ENCODE data around the gene PFN1. TPM values are rescaled to one million over a fixed set of nuclear protein-coding genes. Genes with fewer than 3 reads are reported as not detected.

The PFN1 gene
- total RNA-seq, 1 experiment from 2014 or later = 1,026 TPM

DNA sequence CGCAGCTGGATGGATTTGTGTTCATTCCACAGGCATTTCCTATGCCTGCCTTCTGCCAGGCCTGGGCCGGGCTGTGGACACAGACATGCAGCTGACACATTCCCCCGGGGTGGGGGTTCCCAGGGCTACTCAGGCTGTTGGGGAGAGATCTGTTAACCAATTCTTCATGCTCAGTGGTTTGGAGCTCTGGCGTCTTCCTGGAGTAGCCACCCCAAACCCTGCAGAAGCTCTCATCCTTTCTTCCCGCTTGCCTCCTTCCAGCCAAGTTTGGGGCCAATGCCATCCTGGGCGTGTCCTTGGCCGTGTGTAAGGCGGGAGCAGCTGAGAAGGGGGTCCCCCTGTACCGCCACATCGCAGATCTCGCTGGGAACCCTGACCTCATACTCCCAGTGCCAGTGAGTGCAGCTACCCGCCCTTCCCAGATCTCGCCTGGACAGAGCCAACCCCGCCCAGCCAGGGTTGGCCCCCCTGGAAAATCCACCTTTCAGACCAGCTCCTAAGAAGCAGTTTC is 5.2 kb upstream of the PFN1 start:
- ChIA-PET CTCF (no interaction called here), POLR2A (ENCODE audit: low non-redundant PET) (no interaction called here)
- H3K9me3 ChIP-seq (ENCODE audit: low read depth, low read length, poor library complexity, severe bottlenecking) = no peaks in the 10 kb centered on the region
- intact Hi-C loops (cut with micrococcal nuclease; ENCODE audit: unreplicated experiment) = no loop called here
- H3K27ac ChIP-seq (ENCODE audit: low read depth, low read length, poor library complexity, severe bottlenecking) = no peak overlapping the region
- BruUV-seq (replicated peaks) = no TSS peak
- TF ChIP-seq, protein P1, sequence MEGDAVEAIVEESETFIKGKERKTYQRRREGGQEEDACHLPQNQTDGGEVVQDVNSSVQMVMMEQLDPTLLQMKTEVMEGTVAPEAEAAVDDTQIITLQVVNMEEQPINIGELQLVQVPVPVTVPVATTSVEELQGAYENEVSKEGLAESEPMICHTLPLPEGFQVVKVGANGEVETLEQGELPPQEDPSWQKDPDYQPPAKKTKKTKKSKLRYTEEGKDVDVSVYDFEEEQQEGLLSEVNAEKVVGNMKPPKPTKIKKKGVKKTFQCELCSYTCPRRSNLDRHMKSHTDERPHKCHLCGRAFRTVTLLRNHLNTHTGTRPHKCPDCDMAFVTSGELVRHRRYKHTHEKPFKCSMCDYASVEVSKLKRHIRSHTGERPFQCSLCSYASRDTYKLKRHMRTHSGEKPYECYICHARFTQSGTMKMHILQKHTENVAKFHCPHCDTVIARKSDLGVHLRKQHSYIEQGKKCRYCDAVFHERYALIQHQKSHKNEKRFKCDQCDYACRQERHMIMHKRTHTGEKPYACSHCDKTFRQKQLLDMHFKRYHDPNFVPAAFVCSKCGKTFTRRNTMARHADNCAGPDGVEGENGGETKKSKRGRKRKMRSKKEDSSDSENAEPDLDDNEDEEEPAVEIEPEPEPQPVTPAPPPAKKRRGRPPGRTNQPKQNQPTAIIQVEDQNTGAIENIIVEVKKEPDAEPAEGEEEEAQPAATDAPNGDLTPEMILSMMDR (conservative IDR thresholded peaks at IDR 0.05; ENCODE audit: low read depth, low read length) = no peak
- no peak for TF ChIP-seq EZH2 (IDR thresholded peaks at IDR 0.05; ENCODE audit: borderline replicate concordance, low read depth, low read length, poor library complexity, severe bottlenecking)
- peaks cover 9% of the 10 kb centered on the region for H3K4me1 ChIP-seq (ENCODE audit: insufficient read depth, low read length, poor library complexity, severe bottlenecking)
- no peaks in the 10 kb centered on the region for H3K36me3 ChIP-seq (ENCODE audit: insufficient read depth, low read length, poor library complexity, severe bottlenecking)
- H3K4me3 ChIP-seq (ENCODE audit: low read depth, low read length, poor library complexity, severe bottlenecking) = no peak overlapping the region
- no peak for DNase-seq (ENCODE audit: low spot score)
- no peaks in the 10 kb centered on the region for H3K27me3 ChIP-seq (replicated peaks; ENCODE audit: insufficient read depth, low read depth, low read length, poor library complexity)

GRCh38 chr17:4951486-4951885 is 3.2 kb upstream of the PFN1 start:
- intact Hi-C loops (cut with micrococcal nuclease; ENCODE audit: unreplicated experiment) = no loop called here
- no TSS peak for BruUV-seq (replicated peaks)

GRCh38 chr17:4950746-4951204 is 2.4 kb upstream of the PFN1 start, which contains the start of gene ENO3:
Gene ENO3, plus strand, starts transcription at chr17:4951119. Its CDS starts 711 bp downstream, at chr17:4951830.
- CTCF ChIA-PET = no interaction called here
- TF ChIP-seq, protein P1 (conservative IDR thresholded peaks at IDR 0.05; ENCODE audit: low read depth, low read length) = no peak
- no peak for TF ChIP-seq EZH2 (IDR thresholded peaks at IDR 0.05; ENCODE audit: borderline replicate concordance, low read depth, low read length, poor library complexity, severe bottlenecking)

More at GRCh38 chr17:4951486-4951885, 3.2 kb upstream of the PFN1 start:
- no peak for DNase-seq (ENCODE audit: low spot score)
- TF ChIP-seq, protein P1 (conservative IDR thresholded peaks at IDR 0.05; ENCODE audit: low read depth, low read length) = no peak
- TF ChIP-seq EZH2 (IDR thresholded peaks at IDR 0.05; ENCODE audit: borderline replicate concordance, low read depth, low read length, poor library complexity, severe bottlenecking) = no peak
- CTCF ChIA-PET = no interaction called here
- peaks cover 13% of the 10 kb centered on the region for H3K4me1 ChIP-seq (ENCODE audit: insufficient read depth, low read length, poor library complexity, severe bottlenecking)
- no peak overlapping the region for H3K4me3 ChIP-seq (ENCODE audit: low read depth, low read length, poor library complexity, severe bottlenecking)
- POLR2A ChIA-PET (ENCODE audit: low non-redundant PET) = interaction anchor here (0.6 kb wide), 1 partner anchor 16 kb away, joined by 3 read pairs; the partner anchor contains the start of gene SPAG7
- H3K9me3 ChIP-seq (ENCODE audit: low read depth, low read length, poor library complexity, severe bottlenecking) = no peaks in the 10 kb centered on the region
- H3K36me3 ChIP-seq (ENCODE audit: insufficient read depth, low read length, poor library complexity, severe bottlenecking) = peaks cover 6% of the 10 kb centered on the region
- H3K27ac ChIP-seq (ENCODE audit: low read depth, low read length, poor library complexity, severe bottlenecking) = no peak overlapping the region
- H3K27me3 ChIP-seq (replicated peaks; ENCODE audit: insufficient read depth, low read depth, low read length, poor library complexity) = no peaks in the 10 kb centered on the region

More at GRCh38 chr17:4950746-4951204, 2.4 kb upstream of the PFN1 start, which contains the start of gene ENO3:
- peaks cover 13% of the 10 kb centered on the region for H3K36me3 ChIP-seq (ENCODE audit: insufficient read depth, low read length, poor library complexity, severe bottlenecking)
- no peaks in the 10 kb centered on the region for H3K27me3 ChIP-seq (replicated peaks; ENCODE audit: insufficient read depth, low read depth, low read length, poor library complexity)
- intact Hi-C loops (cut with micrococcal nuclease; ENCODE audit: unreplicated experiment) = no loop called here
- no peaks in the 10 kb centered on the region for H3K9me3 ChIP-seq (ENCODE audit: low read depth, low read length, poor library complexity, severe bottlenecking)
- POLR2A ChIA-PET (ENCODE audit: low non-redundant PET) = no interaction called here
- H3K4me3 ChIP-seq (ENCODE audit: low read depth, low read length, poor library complexity, severe bottlenecking) = peak within 1 kb of the TSS; percentile 100
- DNase-seq (ENCODE audit: low spot score) = no peak
- BruUV-seq (replicated peaks) = no TSS peak
- H3K4me1 ChIP-seq (ENCODE audit: insufficient read depth, low read length, poor library complexity, severe bottlenecking) = peaks cover 20% of the 10 kb centered on the region
- H3K27ac ChIP-seq (ENCODE audit: low read depth, low read length, poor library complexity, severe bottlenecking) = peak within 1 kb of the TSS; percentile 99

Data from A673 (cell line).